ENCODE results near the gene GLIS1. TPM values are rescaled to one million over a fixed set of nuclear protein-coding genes. Genes with fewer than 3 reads are reported as not detected.

Gene GLIS1
- total and polyA plus RNA-seq, 2 donors (not counting 3 experiments of a cell fraction or from before 2014, with no cell fraction given): not detected

GRCh38 chr1:53529555-53529954, 209.4 kb downstream of the GLIS1 start:
- Histone ChIP-seq H3K4me2 (ENCODE audit: insufficient read depth, low read length) (no peak overlapping the region), H3K79me2 (ENCODE audit: control insufficient read depth, insufficient read depth, low read length) (no peaks in the 10 kb centered on the region), H2AFZ (ENCODE audit: low read depth, low read length) (no peak overlapping the region), H3K4me3 (replicated peaks in 1 of 3; ENCODE audit: insufficient read depth in 1 of 3, low read depth in 1 of 3, low read length in 3 of 3) (no peak overlapping the region), H3K4me1 (ENCODE audit: control insufficient read depth, extremely low read depth, insufficient read depth, low read length) (no peaks in the 10 kb centered on the region), H3K9me3 (replicated peaks; ENCODE audit: control insufficient read depth, insufficient read depth, low read length) (no peaks in the 10 kb centered on the region), H3K36me3 (ENCODE audit: control insufficient read depth in 2 of 2, extremely low read depth in 1 of 2, insufficient read depth in 2 of 2, low read length in 2 of 2) (no peaks in the 10 kb centered on the region), H3K9ac (replicated peaks; ENCODE audit: extremely low read depth, insufficient read depth, low read length) (no peak overlapping the region), H3K27ac (ENCODE audit: insufficient read depth, low read depth, low read length) (no peak overlapping the region), H3K9me1 (replicated peaks; ENCODE audit: control insufficient read depth, extremely low read depth, insufficient read depth, low read length) (no peaks in the 10 kb centered on the region), H4K20me1 (replicated peaks; ENCODE audit: control insufficient read depth, extremely low read depth, insufficient read depth, low read length) (no peaks in the 10 kb centered on the region), H3K27me3 (ENCODE audit: control insufficient read depth in 2 of 2, insufficient read depth in 2 of 2, low read length in 2 of 2) (no peaks in the 10 kb centered on the region)
- no TSS peak for BruUV-seq (replicated peaks)
- no peak for DNase-seq (ENCODE audit: low read depth, low spot score)
- CTCF ChIA-PET: no interaction called here
- FAIRE-seq: no peak
- TF ChIP-seq EZH2 (IDR thresholded peaks at IDR 0.05; ENCODE audit: borderline replicate concordance, low read depth, low read length, severe bottlenecking): no peak
- TF ChIP-seq JUN (IDR thresholded peaks at IDR 0.05; ENCODE audit: borderline replicate concordance, insufficient read depth, insufficient read length, low read depth): no peak
- TF ChIP-seq POLR2A (IDR thresholded peaks at IDR 0.05; ENCODE audit: low read depth, low read length): no peak
- no peak for TF ChIP-seq MYC (IDR thresholded peaks at IDR 0.05; ENCODE audit: low read depth, low read length)
- no peak for TF ChIP-seq MAX (IDR thresholded peaks at IDR 0.05; ENCODE audit: insufficient read depth, insufficient read length)
- no peak for TF ChIP-seq FOS (IDR thresholded peaks at IDR 0.05; ENCODE audit: borderline replicate concordance, insufficient read depth, low read length)
- TF ChIP-seq GATA2 (IDR thresholded peaks at IDR 0.05; ENCODE audit: insufficient read depth, insufficient read length, low read depth, low read length): no peak
- TF ChIP-seq POLR2AphosphoS5 (IDR thresholded peaks at IDR 0.05; ENCODE audit: insufficient read depth, low read depth, low read length): no peak
- no peak for TF ChIP-seq CTCF (IDR thresholded peaks at IDR 0.05; ENCODE audit: extremely low read depth in 1 of 2, insufficient read depth in 1 of 2, low read depth in 1 of 2, low read length in 2 of 2)
- POLR2A ChIA-PET: no interaction called here
- dilution Hi-C loops (cut with MboI; ENCODE audit: extremely low pct_ligation_motif_present, low sequenced_read_pairs) (no loop called here), intact Hi-C loops (cut with micrococcal nuclease) (no loop called here)
